ENCODE data around the gene KAT2A. TPM values are rescaled to one million over a fixed set of nuclear protein-coding genes. Genes with fewer than 3 reads are reported as not detected.

The KAT2A gene
- polyA plus RNA-seq, 3 donors, result 1.9 to 68.7 (median 2.0) TPM

DNA sequence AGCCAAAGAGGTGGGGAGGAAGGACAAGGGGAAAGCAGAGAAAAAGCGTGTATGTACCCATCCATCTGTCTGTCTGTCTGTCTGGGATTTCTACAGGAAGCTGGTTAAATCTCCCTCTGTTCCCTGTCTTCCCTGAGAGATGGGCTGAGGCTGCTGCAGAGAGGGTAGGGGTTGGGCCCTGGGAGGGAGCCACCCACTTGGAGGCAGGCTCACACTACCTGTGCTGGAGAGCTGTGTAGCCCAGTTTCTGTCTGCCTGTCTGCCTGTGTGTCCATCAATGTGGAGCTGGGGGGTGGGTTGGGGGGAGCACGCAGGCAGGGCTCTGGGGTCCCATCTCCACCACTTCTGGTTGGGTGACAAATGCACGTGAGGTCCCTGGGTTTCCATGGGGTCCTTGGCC lies 52.2 kb downstream of the KAT2A start:
- no peaks in the 10 kb centered on the region for H4K20me1 ChIP-seq (ENCODE audit: insufficient read depth, low read length)
- H3K27ac ChIP-seq (ENCODE audit: low read depth in 1 of 2, low read length in 2 of 2), result no peak overlapping the region
- H3K27me3 Mint-ChIP-seq (ENCODE audit: low read depth in 3 of 3), result peaks cover 28 to 33% (median 29%) of the 10 kb centered on the region in 3 donors
- 84% methylated on average over 2 of the region's 3 CpGs for WGBS (ENCODE audit: insufficient coverage)
- intact Hi-C loops (cut with micrococcal nuclease), result loop anchor here in 1 of 2 donors (5.0 kb wide), 1 partner anchor 33 kb away; no protein-coding TSS in a partner anchor
- no peak for DNase-seq
- H3K9ac ChIP-seq (ENCODE audit: insufficient read depth, low read length, poor library complexity, severe bottlenecking), result no peak overlapping the region
- H3K36me3 ChIP-seq (replicated peaks in 1 of 2; ENCODE audit: control insufficient read depth in 1 of 2, insufficient read depth in 2 of 2, low read length in 2 of 2), result no peaks in the 10 kb centered on the region
- H3K4me2 ChIP-seq (replicated peaks; ENCODE audit: extremely low read depth, low read length, poor library complexity, severe bottlenecking), result no peak overlapping the region
- no peaks in the 10 kb centered on the region for H3K79me2 ChIP-seq (ENCODE audit: insufficient read depth, low read length)
- peaks cover 14 to 21% of the 10 kb centered on the region in 2 donors for H3K4me1 ChIP-seq (ENCODE audit: control insufficient read depth in 1 of 2, insufficient read depth in 2 of 2, low read length in 2 of 2)
- no peak overlapping the region for H3K4me3 Mint-ChIP-seq
- no peaks in the 10 kb centered on the region for H3K9me3 ChIP-seq (replicated peaks in 1 of 2; ENCODE audit: control insufficient read depth in 1 of 2, insufficient read depth in 1 of 2, low read length in 2 of 2)
- H2AFZ ChIP-seq (ENCODE audit: insufficient read depth, low read depth, low read length, poor library complexity, severe bottlenecking), result no peak overlapping the region
- H3K27me3 ChIP-seq (ENCODE audit: control insufficient read depth in 2 of 2, insufficient read depth in 2 of 2, low read length in 2 of 2), result peaks cover 4 to 25% of the 10 kb centered on the region in 2 donors
- peaks cover 0 to 4% of the 10 kb centered on the region in 2 donors for H3K36me3 Mint-ChIP-seq
- TF ChIP-seq, protein P1, sequence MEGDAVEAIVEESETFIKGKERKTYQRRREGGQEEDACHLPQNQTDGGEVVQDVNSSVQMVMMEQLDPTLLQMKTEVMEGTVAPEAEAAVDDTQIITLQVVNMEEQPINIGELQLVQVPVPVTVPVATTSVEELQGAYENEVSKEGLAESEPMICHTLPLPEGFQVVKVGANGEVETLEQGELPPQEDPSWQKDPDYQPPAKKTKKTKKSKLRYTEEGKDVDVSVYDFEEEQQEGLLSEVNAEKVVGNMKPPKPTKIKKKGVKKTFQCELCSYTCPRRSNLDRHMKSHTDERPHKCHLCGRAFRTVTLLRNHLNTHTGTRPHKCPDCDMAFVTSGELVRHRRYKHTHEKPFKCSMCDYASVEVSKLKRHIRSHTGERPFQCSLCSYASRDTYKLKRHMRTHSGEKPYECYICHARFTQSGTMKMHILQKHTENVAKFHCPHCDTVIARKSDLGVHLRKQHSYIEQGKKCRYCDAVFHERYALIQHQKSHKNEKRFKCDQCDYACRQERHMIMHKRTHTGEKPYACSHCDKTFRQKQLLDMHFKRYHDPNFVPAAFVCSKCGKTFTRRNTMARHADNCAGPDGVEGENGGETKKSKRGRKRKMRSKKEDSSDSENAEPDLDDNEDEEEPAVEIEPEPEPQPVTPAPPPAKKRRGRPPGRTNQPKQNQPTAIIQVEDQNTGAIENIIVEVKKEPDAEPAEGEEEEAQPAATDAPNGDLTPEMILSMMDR (IDR thresholded peaks at IDR 0.05), result no peak
- H3K27ac Mint-ChIP-seq, result no peak overlapping the region
- H3K4me1 Mint-ChIP-seq, result peaks cover 17% of the 10 kb centered on the region
- no peak overlapping the region for H3K4me3 ChIP-seq (replicated peaks in 1 of 3; ENCODE audit: low read depth in 2 of 3, low read length in 3 of 3)
- peaks cover 0 to 2% (median 1%) of the 10 kb centered on the region in 7 donors for H3K9me3 Mint-ChIP-seq

DNA sequence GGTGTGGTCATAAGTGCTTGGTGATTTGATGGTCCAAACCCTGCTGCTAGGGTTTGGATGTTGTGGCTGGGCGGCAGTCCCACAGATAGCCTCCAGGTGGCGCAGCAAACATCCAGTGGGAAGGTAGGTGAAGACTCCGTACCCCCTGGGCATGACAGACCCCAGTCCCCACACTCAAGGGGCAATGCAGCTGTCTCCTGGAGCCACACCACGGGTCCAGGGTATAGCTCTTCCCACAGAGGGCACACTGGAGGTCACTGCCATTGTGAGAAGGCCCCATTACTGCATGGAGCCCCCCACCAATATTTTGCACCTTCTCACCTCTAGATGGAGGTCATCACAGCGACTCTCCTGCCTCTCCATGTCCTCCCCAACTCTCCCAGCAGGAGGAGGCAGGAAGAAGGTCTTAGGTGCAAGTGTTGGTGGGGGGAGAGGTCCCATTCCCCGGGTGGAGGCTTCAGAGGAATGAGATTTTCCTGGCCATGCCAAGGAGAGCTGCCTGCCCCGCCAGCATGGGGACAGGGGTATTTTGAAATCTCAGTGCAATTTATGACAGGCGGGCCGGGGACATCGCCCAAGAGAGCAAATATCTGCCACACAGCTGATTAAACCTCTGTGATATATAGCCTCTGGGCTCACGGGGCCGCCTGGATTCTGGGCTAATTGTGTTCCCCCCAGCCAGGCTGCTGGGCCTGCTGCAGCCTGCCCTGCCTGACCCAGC lies 53.6 kb downstream of the KAT2A start:
- Mint-ChIP-seq H3K36me3 (no peaks in the 10 kb centered on the region), H3K27me3 (ENCODE audit: low read depth in 3 of 3) (peaks cover 16 to 22% (median 19%) of the 10 kb centered on the region in 3 donors), H3K9me3 (no peaks in the 10 kb centered on the region), H3K27ac (no peak overlapping the region), H3K4me3 (no peak overlapping the region), H3K4me1 (peaks cover 26% of the 10 kb centered on the region)
- peaks cover 4 to 15% of the 10 kb centered on the region in 2 donors for H3K27me3 ChIP-seq (ENCODE audit: control insufficient read depth in 2 of 2, insufficient read depth in 2 of 2, low read length in 2 of 2)
- peak overlapping the region; percentile 24 for H2AFZ ChIP-seq (ENCODE audit: insufficient read depth, low read depth, low read length, poor library complexity, severe bottlenecking)
- intact Hi-C loops (cut with micrococcal nuclease), result loop anchor here in 1 of 2 donors (5.0 kb wide), 1 partner anchor 35 kb away; no protein-coding TSS in a partner anchor
- H3K9me3 ChIP-seq (replicated peaks in 1 of 2; ENCODE audit: control insufficient read depth in 1 of 2, insufficient read depth in 1 of 2, low read length in 2 of 2), result no peaks in the 10 kb centered on the region
- no peak overlapping the region for H3K4me3 ChIP-seq (replicated peaks in 1 of 3; ENCODE audit: low read depth in 2 of 3, low read length in 3 of 3)
- H3K79me2 ChIP-seq (ENCODE audit: insufficient read depth, low read length), result no peaks in the 10 kb centered on the region
- peak; percentile 29 to 57 (median 54) for DNase-seq
- H3K27ac ChIP-seq (ENCODE audit: low read depth in 1 of 2, low read length in 2 of 2), result no peak overlapping the region
- TF ChIP-seq, protein P1 (IDR thresholded peaks at IDR 0.05), result peak; percentile 97
- H4K20me1 ChIP-seq (ENCODE audit: insufficient read depth, low read length), result no peaks in the 10 kb centered on the region
- no peak overlapping the region for H3K9ac ChIP-seq (ENCODE audit: insufficient read depth, low read length, poor library complexity, severe bottlenecking)
- no peaks in the 10 kb centered on the region for H3K36me3 ChIP-seq (replicated peaks in 1 of 2; ENCODE audit: control insufficient read depth in 1 of 2, insufficient read depth in 2 of 2, low read length in 2 of 2)
- 59% methylated on average over 8 of the region's 12 CpGs for WGBS (ENCODE audit: insufficient coverage)
- H3K4me1 ChIP-seq (ENCODE audit: control insufficient read depth in 1 of 2, insufficient read depth in 2 of 2, low read length in 2 of 2), result peaks cover 22 to 26% of the 10 kb centered on the region in 2 donors
- no peak overlapping the region for H3K4me2 ChIP-seq (replicated peaks; ENCODE audit: extremely low read depth, low read length, poor library complexity, severe bottlenecking)

Measured in CD14-positive monocyte (primary cell).